Osteocyte (in vitro differentiated cells): ENCODE measurements around the gene PAPPA. TPM values are rescaled to one million over a fixed set of nuclear protein-coding genes. Genes with fewer than 3 reads are reported as not detected.

Experiments
- DNase-seq: peaks from one replicate; pipeline ENCODE4 v3.0.0; 2021; ENCODE audit warnings: mixed read lengths; ENCODE audit not compliant: unreplicated experiment; ENCODE audit errors: extremely low spot score
- H3K27ac Mint-ChIP-seq: one replicate; pipeline ENCODE4 v1.8.0; 2021; ENCODE audit warnings: mild to moderate bottlenecking, mixed read lengths; ENCODE audit not compliant: unreplicated experiment
- H3K27me3 Mint-ChIP-seq: one replicate; pipeline ENCODE4 v1.8.0; 2021; ENCODE audit warnings: mixed read lengths; ENCODE audit not compliant: unreplicated experiment
- H3K36me3 Mint-ChIP-seq: one replicate; pipeline ENCODE4 v1.8.0; 2021; ENCODE audit warnings: mixed read lengths; ENCODE audit not compliant: unreplicated experiment
- H3K4me1 Mint-ChIP-seq: one replicate; pipeline ENCODE4 v1.8.0; 2021; ENCODE audit warnings: mixed read lengths; ENCODE audit not compliant: unreplicated experiment
- H3K4me3 Mint-ChIP-seq: one replicate; pipeline ENCODE4 v1.8.0; 2021; ENCODE audit warnings: mild to moderate bottlenecking, moderate library complexity, mixed read lengths; ENCODE audit not compliant: unreplicated experiment
- H3K9me3 Mint-ChIP-seq: one replicate; pipeline ENCODE4 v1.8.0; 2021; ENCODE audit warnings: mixed read lengths; ENCODE audit not compliant: unreplicated experiment
- CTCF ChIP-seq: fragments of 200-600 bp; sonication (generic); IDR thresholded peaks from 2 replicates; pipeline ENCODE4 v1.5.0; 2021; ENCODE audit warnings: antibody characterized with exemption, mild to moderate bottlenecking, moderate library complexity
- total RNA-seq: library from RNA; stranded (reverse); gene quantifications from 2 replicates; pipeline ENCODE4 v1.2.1, GENCODE V29; 2021

The PAPPA gene
- total RNA-seq, 1 donor from 2014 or later, result 229 TPM

- no peak for DNase-seq
- Mint-ChIP-seq H3K27me3 (no peaks in the 10 kb centered on the region), H3K4me3 (no peak overlapping the region), H3K4me1 (peaks cover 52% of the 10 kb centered on the region), H3K9me3 (no peaks in the 10 kb centered on the region), H3K27ac (peak overlapping the region; percentile 50), H3K36me3 (peaks cover 69% of the 10 kb centered on the region)
- TF ChIP-seq CTCF, result no peak
Measured at GRCh38 chr9:116380496-116380995, 227.0 kb downstream of the PAPPA start.

DNA sequence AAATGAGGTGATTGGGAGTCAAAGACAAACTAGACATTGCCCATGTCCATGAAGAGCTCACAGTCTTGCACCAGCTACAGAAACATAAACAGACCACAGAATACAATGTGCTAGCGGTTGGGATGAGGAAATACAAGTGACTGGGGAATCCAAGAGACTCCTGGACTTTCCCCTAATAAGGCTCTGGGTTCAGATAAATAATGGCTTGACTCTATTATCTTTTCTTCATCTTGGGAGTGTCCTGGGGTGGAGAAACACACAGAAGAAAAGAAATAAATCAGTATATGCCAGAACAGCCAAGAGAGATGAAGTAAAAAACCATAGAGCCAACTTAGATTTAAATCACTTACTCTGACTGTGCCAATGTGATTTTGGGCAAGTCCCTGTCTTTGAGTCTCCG lies 227.8 kb downstream of the PAPPA start:
- Mint-ChIP-seq H3K9me3 (no peaks in the 10 kb centered on the region), H3K27ac (no peak overlapping the region), H3K36me3 (peaks cover 75% of the 10 kb centered on the region), H3K4me1 (peaks cover 50% of the 10 kb centered on the region), H3K4me3 (no peak overlapping the region), H3K27me3 (no peaks in the 10 kb centered on the region)
- TF ChIP-seq CTCF, result no peak
- DNase-seq, result no peak

DNA sequence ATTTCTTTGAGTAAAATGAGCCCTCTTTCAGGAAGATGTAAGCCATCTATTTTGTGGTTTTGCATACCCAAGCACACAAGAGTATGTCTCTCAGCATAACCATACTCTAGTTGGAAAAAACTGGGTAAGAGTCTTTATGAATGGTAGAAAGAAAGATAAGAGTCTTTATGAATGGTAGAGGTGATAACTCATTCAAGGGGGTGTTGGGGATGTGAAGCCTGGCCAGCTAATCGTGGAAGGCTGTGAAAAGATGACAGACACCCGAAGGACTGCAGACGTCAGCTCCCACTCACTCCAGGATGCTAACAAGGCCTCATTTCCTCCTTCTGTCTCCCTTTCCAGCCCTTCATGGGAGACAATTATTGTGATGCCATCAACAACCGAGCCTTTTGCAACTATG lies 228.5 kb downstream of the PAPPA start:
- Mint-ChIP-seq H3K4me1 (peaks cover 43% of the 10 kb centered on the region), H3K36me3 (peaks cover 78% of the 10 kb centered on the region), H3K27ac (no peak overlapping the region), H3K9me3 (no peaks in the 10 kb centered on the region), H3K27me3 (no peaks in the 10 kb centered on the region), H3K4me3 (no peak overlapping the region)
- no peak for DNase-seq
- TF ChIP-seq CTCF, result no peak

DNA sequence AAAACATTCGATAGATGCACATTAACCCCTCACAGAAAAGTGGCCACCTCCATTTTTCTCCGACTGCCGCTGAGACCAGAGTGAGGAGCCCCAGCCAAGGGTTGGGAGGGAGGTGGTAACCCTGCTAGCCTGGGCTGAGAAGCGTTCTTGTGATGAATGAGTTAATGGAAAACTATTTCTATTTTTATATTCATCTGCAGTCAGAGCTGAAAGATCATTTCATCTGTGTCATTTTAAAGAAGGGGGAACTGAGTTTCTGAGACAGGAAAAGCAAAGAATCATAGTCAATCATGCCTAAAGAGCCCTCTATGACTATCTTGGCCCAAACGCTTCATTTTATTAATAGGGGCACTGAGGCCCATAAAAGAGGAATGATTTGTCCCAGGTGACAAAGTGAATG lies 229.5 kb downstream of the PAPPA start:
- Mint-ChIP-seq H3K27ac (peak overlapping the region; percentile 17), H3K9me3 (no peaks in the 10 kb centered on the region), H3K4me3 (no peak overlapping the region), H3K27me3 (no peaks in the 10 kb centered on the region), H3K36me3 (peaks cover 78% of the 10 kb centered on the region), H3K4me1 (peaks cover 37% of the 10 kb centered on the region)
- DNase-seq, result no peak
- no peak for TF ChIP-seq CTCF

DNA sequence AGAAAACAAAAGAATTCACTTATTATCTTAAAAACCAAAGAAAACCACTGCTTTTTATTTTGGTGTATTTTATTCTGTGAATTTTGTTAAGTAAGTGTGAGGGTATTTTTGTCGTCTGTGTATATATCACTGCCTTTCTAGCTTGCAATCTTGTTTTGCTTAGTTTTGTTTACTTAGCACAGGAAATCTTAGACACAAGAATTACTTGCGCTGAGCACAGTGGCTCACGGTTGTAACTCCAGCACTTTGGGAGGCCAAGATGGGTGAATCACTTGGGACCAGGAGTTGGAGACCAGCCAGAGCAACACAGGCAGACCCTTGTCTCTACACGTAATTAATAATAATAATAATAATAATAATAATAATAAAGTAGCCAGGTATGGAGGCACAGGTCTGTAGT lies 230.3 kb downstream of the PAPPA start:
- DNase-seq, result no peak
- no peak overlapping the region for H3K27ac Mint-ChIP-seq
- H3K36me3 Mint-ChIP-seq, result peaks cover 80% of the 10 kb centered on the region

More for the DNA sequence above, 230.3 kb downstream of the PAPPA start:
- H3K4me1 Mint-ChIP-seq, result peaks cover 37% of the 10 kb centered on the region
- H3K9me3 Mint-ChIP-seq, result no peaks in the 10 kb centered on the region
- H3K4me3 Mint-ChIP-seq, result no peak overlapping the region
- TF ChIP-seq CTCF, result no peak
- H3K27me3 Mint-ChIP-seq, result no peaks in the 10 kb centered on the region
